ENCODE measurements around the gene EPHB3.
"Not testable (repeated sequence)": the region's sequence is repeated elsewhere in the genome, so short reads cannot be mapped to it uniquely, and the experiment has no call there.

Gene EPHB3

DNA sequence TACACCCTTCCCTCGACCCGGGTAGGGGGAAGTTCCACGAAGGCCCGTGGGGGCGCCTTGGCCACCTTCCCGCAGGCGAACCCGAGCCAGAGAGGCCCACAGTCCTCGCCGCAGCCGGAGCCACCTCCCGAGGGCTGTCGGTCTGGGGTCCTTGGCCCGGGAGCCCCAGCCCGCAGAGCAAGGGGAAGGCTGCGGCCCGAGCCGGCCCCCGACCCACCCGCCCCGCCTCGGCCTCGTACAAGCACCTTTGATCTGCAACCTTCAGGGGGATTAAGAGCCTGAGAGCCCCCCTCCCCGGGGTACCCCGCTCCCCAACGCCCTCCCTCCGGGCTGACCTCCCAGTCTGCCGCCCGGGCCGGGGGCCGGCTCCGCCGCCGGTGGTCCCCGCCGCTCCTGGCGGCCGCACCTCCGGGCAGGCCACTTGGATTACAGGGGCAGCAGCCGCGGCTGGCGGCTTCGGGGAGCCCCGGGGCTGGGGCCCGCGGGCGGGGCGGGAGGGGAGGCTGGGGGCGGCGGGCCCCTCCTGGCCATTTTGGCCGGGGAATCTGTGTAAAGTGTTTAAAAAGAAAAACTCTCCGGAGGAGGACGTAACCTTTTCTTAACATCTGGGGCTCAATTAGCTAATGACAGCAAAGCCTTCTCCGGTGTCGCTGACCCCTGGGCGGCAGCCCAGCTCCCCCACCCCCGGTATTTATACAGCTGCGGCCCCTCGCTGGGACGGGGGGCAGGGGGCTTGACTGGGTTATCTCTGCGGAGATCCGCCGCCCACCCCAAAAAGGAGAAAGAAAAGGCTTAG, 40.2 kb downstream of the EPHB3 start:
- DNase-seq: no peak

- no peak for DNase-seq
Observed at GRCh38 chr3:184602372-184603150, 41.0 kb downstream of the EPHB3 start.

- DNase-seq: no peak
Observed at GRCh38 chr3:184603151-184604030, 41.8 kb downstream of the EPHB3 start.

GRCh38 chr3:184604039-184604601, 42.5 kb downstream of the EPHB3 start:
- DNase-seq: no peak

- DNase-seq: no peak
Observed at GRCh38 chr3:184604615-184605290, 43.2 kb downstream of the EPHB3 start.

- DNase-seq: no peak
Observed at GRCh38 chr3:184608209-184608608, 46.6 kb downstream of the EPHB3 start.

- no peak for DNase-seq
Observed at GRCh38 chr3:184609476-184610244, 48.1 kb downstream of the EPHB3 start.

- no peak for DNase-seq
Observed at GRCh38 chr3:184610245-184610871, 48.8 kb downstream of the EPHB3 start.

DNA sequence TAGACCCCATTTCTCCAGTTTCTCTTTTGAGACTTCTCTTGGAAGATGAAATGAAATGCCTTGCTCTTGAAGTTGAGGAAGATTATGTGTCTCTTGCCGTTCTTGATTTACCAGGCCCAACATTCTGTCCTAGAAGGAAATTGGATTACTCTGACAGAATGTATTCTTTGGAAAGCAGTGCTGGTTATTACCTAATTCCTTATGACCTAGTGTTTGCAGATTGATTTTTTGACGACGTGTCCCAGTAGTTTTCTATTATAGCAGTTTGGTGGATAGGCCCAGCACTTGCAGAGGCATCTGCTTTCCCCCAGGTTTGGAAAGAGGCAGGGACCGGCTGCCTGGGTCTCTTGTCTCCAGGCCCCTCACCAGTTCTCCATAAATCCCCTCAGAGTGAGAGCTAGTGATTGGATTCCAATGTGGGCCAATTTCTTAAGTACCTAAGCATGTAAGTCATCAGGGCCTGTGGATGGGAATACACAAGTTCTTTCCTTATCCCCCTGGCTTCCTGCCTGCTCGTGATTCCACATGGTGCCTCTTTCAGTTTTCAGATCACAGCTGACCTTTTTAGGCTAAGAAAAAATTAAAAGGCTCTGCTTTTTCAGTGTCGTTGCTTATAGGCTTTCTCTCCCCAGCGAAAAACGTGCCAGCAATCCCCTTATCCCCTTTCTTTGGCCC, 50.2 kb downstream of the EPHB3 start:
- DNase-seq: no peak

DNA sequence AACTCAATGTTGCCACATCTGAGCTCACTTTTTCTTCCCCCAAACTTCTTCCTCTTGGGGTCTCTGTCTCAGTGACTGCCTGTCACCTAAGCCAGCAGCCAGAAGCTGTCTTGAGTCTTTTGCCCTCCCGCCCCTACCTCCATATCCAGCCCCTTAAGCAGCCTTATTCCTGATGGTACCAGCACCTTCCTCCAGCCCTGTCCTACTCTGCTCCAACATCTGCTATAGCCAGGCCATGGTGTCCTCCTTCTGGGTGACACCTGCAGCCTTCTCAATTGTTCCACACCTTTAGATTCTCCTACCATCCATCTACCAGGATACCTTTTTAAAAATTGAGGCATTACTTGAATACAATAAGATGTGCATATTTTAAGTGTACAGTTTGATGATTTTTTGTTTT, 53.8 kb downstream of the EPHB3 start:
- no peak for DNase-seq

DNA sequence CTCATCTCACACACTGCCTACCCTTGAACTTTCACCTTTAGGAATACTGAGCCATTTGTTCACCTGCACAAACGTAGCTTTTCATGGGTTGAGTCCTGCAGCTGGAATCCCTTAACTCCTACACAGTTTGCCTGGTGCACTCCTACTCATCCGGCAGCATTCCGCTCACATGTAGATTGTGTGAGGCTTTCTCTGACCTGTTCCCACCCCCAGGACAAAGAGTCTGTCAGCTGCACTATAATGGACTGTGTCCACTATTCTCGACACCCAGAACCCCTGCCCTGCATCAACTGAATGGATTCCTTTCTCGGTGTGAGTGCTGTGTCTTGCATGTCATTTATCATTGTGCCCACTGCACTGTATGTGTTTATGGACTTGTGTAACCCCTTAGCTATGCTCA, 54.9 kb downstream of the EPHB3 start:
- DNase-seq: no peak

- DNase-seq: not testable (repeated sequence)
Observed at GRCh38 chr3:184617306-184617705, 55.7 kb downstream of the EPHB3 start.

DNA sequence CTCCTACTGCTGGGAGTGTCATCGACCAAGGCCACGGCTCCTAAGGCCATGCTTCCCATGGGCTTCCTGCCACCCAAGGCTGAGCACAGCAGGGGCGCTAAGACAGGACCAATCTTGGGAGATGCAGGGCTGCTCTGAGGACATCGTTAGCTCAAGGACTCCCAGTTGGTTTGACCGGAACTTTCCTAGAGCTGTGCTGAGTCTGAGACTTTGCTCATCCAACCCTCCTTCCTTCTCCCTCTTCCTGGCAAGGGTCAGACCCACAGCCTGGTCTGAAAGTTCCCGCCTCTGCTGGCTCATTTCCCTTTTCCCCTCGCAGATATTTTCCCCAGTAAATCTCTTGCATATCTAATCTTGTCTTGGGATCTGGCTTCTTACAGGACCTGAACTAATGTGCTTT, 57.2 kb downstream of the EPHB3 start:
- DNase-seq: no peak

- no peak for DNase-seq
Observed at GRCh38 chr3:184619369-184619768, 57.8 kb downstream of the EPHB3 start.

- no peak for DNase-seq
Observed at GRCh38 chr3:184619787-184620430, 58.3 kb downstream of the EPHB3 start.

GRCh38 chr3:184620475-184621119, 59.0 kb downstream of the EPHB3 start:
- DNase-seq: no peak

GRCh38 chr3:184622156-184622555, 60.6 kb downstream of the EPHB3 start:
- not testable (repeated sequence) for DNase-seq

- no peak for DNase-seq
Observed at GRCh38 chr3:184626923-184627322, 65.3 kb downstream of the EPHB3 start.

DNA sequence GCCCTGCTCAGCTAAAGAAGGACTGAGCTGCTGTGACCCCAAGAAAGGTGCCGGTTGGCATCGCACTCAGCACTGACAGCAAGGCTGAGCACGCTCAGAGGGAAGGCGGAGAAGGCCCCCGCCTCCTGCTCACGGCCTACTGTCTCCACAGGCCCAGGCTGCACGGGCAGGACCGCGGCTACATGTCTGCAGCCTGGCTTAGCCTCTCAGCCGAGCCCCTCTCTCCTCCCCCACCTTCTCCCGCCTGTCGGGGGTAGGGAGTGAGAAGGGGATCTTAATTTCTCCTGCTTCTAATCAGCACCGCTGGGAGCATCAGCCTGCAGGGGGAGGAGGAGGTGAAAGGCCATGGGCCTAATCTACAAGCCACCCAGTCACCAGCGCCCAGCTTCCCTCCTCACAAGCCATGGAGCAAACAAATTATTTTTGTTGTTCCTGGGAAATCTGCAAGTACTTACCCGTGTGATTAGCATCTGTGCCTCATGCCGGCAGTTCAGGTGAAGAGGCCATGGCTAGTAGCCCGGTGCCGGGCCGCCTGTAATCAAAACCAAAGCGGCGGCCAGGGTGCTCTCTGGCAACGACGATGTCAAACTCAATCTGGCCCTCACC, 68.1 kb downstream of the EPHB3 start:
- DNase-seq: no peak
